GM18951 (cell line): ENCODE data around the gene PRR23E.

Experiments
- POLR2A ChIP-seq: IDR thresholded peaks from 4 replicates; pipeline ENCODE4 v1.6.1; 2011; ENCODE audit warnings: mild to moderate bottlenecking; ENCODE audit not compliant: insufficient read length, insufficient read depth; ENCODE audit errors: extremely low read depth
- in situ Hi-C: fragments of 300-500 bp; cut with MboI; formaldehyde crosslinking; loops from one replicate; pipeline ENCODE4 v1.12.0; 2022; ENCODE audit warnings: low sequenced_read_pairs, mixed read lengths, inconsistent platforms; ENCODE audit not compliant: unreplicated experiment

Gene PRR23E

GRCh38 chr3:127211118-127212060 lies 18.5 kb downstream of the PRR23E start:
- TF ChIP-seq POLR2A = no peak
- in situ Hi-C loops = no loop called here

GRCh38 chr3:127212231-127212630 lies 19.3 kb downstream of the PRR23E start:
- no peak for TF ChIP-seq POLR2A
- in situ Hi-C loops = no loop called here

GRCh38 chr3:127212711-127213110 lies 19.8 kb downstream of the PRR23E start:
- no peak for TF ChIP-seq POLR2A
- in situ Hi-C loops = no loop called here

- TF ChIP-seq POLR2A = no peak
- in situ Hi-C loops = no loop called here
Observed at GRCh38 chr3:127213381-127213918, 20.5 kb downstream of the PRR23E start.

- TF ChIP-seq POLR2A = no peak
- in situ Hi-C loops = no loop called here
Observed at GRCh38 chr3:127214975-127215374, 22.0 kb downstream of the PRR23E start.

- TF ChIP-seq POLR2A = no peak
- in situ Hi-C loops = no loop called here
Observed at GRCh38 chr3:127215714-127216414, 22.9 kb downstream of the PRR23E start.

GRCh38 chr3:127216415-127217261 lies 23.7 kb downstream of the PRR23E start:
- in situ Hi-C loops = no loop called here

GRCh38 chr3:127217596-127218453 lies 24.9 kb downstream of the PRR23E start:
- in situ Hi-C loops = no loop called here
- no peak for TF ChIP-seq POLR2A

More at GRCh38 chr3:127216415-127217261, 23.7 kb downstream of the PRR23E start:
- no peak for TF ChIP-seq POLR2A

GRCh38 chr3:127218454-127218922 lies 25.6 kb downstream of the PRR23E start:
- in situ Hi-C loops = no loop called here
- no peak for TF ChIP-seq POLR2A

- TF ChIP-seq POLR2A = no peak
- in situ Hi-C loops = no loop called here
Observed at GRCh38 chr3:127220497-127220896, 27.6 kb downstream of the PRR23E start.

GRCh38 chr3:127221037-127221436 lies 28.1 kb downstream of the PRR23E start:
- in situ Hi-C loops = no loop called here
- TF ChIP-seq POLR2A = no peak
